HG03175 (cell line): ENCODE results near the gene FBL.
"Not testable (repeated sequence)": the region's sequence is repeated elsewhere in the genome, so short reads cannot be mapped to it uniquely, and the experiment has no call there.

Experiments used
- ATAC-seq: cut with Tn5 transposase; IDR thresholded peaks from one replicate; pipeline ENCODE4 v1.9.1; 2021; ENCODE audit warnings: mild to moderate bottlenecking, moderate library complexity; ENCODE audit not compliant: unreplicated experiment

The FBL gene

DNA sequence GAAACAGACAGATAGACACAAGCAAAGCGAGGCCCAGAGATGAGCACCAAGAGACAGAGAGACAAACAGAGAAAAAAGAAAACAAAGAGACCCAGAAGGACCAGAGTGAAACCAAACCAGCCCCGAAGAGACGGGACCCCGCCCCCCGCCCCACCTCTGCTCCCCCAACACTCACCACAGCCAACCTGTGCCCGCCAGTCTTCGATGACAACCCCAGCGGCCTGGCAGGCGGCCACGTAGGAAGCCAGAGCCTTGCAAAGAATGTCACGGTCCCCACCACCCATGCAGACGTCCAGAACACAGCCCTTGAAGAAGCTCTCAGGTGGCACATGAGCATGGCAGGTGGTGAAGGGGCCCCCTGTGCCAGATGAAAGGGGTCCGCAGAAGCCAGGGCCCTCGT is 31.3 kb upstream of the FBL start:
- not testable (repeated sequence) for ATAC-seq

GRCh38 chr19:39876486-39876885 is 30.3 kb upstream of the FBL start:
- ATAC-seq: not testable (repeated sequence)

- ATAC-seq: not testable (repeated sequence)
These were observed 29.3 kb upstream of the FBL start for GRCh38 chr19:39875401-39875864.

DNA sequence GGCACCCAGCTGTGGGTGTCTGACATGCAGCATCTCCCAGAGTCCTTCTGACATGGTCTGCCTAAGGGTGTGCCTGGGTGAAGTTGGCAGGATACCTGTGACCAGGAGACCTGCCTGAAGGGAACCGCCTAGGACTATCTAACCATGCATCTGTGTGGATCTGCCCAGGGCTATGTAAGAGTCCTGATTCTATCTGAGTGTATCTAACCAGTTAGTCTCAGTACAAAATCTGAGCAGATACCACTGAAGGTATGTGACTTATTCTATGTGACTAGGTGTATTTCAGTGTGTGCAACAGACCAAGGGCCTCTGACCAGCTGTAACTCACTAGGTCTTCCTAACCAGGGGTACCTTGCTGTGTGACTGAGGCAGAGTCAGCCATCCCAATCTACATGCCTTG is 28.2 kb upstream of the FBL start:
- no peak for ATAC-seq

- no peak for ATAC-seq
These were observed 27.2 kb upstream of the FBL start for GRCh38 chr19:39873385-39873784.

- ATAC-seq: no peak
These were observed 26.0 kb upstream of the FBL start for GRCh38 chr19:39871886-39872866.

- no peak for ATAC-seq
These were observed 25.2 kb upstream of the FBL start for GRCh38 chr19:39871362-39871761.

DNA sequence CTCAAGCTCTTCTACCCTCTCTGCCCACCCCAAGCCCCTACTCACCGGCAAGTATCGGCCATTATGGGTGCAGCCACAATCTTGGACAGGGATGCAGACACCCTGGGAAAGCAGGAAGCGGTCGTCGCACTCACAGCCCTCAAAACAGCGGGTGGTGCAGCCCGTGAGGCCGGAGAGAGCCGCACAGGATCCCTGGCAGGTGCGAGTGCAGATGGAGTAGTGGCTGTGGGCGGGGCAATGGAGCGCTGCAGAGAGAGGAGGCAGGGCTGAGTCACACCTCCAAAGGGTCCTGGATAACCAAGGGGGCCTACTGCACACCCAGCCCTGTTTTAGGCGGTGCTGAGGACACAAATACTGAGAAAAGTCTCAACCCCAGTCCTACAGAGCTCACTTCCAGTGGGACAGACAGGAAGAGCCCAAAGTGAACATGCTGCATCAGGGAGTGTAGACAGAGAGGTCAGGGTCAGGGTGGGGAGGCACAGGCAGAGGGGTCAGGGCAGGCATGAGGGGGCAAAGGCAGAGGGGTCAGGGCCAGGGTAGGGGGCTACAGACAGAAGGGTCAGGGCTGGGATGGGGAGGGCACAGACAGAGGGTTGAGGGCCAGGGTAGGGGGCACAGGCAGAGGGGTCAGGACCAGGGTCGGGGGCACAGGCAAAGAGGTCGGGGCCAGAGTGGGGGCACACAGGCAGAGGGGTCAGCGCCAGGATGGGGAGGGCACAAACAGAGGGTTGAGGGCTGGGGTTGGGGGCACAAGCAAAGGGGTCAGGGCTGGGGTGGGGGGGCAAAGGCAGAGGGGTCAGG is 24.2 kb upstream of the FBL start:
- no peak for ATAC-seq

GRCh38 chr19:39867952-39868351 is 21.8 kb upstream of the FBL start:
- no peak for ATAC-seq

DNA sequence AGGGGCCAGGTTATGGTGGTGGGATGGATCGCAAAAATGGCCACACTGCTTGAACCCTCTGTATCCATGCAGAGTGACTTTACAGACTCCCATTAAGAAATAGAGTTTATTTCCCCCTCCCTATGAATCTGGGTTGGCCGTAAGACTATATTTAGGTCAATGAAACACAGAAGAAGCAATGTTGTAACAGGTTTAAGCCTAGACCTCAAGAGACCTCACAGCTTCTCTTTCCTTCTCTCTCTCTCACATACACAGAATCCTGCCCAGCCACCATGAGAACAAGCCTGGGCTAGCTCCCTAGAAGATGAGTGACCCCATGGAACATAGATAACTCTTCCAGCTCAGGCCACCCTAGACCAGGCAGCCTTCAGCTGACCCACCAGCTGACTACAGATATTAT is 21.0 kb upstream of the FBL start:
- ATAC-seq: no peak

- no peak for ATAC-seq
These were observed 19.8 kb upstream of the FBL start for GRCh38 chr19:39865953-39866352.

- no peak for ATAC-seq
These were observed 19.0 kb upstream of the FBL start for GRCh38 chr19:39865186-39865585.

- no peak for ATAC-seq
These were observed 17.9 kb upstream of the FBL start for GRCh38 chr19:39864118-39864517.

DNA sequence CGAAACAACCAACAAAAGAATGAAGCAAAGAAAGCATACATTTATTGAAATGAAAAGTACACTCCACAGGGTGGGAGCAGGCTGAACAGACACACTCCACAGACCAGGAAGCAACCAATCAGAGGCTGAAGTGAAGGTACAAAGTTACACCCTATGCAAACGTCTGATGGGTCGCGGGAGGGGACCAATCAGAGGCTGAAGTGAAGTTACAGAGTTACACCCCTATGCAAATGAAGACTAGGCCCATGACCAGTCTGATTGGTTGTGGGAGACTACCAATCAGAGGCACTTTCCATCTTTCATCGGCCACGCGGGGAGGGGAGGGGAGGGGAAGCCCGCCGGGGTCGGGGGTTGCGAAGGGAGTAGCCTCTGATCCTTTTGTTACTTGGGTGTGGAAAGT is 12.4 kb upstream of the FBL start:
- no peak for ATAC-seq

GRCh38 chr19:39852882-39853281 is 6.7 kb upstream of the FBL start:
- no peak for ATAC-seq

GRCh38 chr19:39850892-39851291 is 4.7 kb upstream of the FBL start:
- no peak for ATAC-seq

GRCh38 chr19:39848392-39848791 is 2.2 kb upstream of the FBL start:
- no peak for ATAC-seq

DNA sequence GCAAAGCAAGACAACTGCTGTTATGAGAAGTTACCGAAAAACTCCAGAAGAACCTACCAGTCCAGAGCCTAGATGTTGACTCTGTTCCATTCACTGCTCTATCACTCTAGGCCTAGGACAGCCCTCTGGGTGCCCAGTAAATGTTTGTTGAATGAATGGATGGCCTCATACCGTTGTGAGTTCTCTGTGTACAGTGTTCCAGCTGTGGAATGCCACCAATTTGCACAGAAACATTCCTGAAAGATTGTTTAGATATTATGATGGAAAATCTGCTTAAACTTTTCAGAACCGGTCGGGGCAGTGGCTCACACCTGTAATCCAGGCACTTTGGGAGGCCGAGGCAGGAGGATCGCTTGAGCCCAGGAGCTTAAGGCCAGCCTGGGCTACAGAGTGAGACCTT is 1.3 kb upstream of the FBL start:
- no peak for ATAC-seq

DNA sequence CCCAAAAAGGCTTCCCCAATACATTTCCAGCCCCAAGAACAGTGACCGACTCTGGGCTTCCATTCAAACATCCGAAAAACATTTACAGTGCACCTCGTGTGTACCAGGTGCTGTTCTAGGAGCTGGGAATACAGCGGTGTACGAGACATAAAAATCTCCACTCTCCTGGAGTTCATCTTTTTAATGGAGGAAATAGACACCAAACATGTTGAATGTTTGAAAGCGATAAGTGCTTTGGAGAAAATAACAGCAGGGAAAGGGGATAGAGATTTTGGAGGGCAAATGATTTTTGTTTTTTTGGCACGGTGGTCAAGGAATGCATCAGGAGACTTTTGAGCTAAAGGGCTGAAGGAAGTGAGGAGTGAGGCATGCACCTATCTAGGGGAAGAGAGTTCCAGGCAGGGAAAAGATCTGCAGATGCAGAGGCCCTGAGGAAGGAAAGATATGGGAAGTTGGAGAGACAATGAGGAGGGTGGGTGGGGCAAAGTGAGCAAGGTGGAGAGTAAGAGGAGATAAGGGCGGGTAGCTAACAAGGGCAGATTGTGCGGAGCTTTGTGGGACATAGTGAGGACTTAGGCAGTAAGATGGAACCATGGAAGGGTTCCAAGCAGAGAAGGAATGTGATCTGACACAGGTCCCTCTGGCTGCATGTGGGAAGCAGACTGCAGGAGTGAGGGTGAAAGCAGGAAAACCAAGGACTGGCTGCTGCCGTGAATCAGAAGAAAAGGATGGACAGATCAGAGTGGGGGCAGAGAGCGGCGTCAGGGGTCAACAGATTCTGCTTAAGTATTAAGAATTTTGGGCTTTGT is 703 bp upstream of the FBL start:
- no peak for ATAC-seq

DNA sequence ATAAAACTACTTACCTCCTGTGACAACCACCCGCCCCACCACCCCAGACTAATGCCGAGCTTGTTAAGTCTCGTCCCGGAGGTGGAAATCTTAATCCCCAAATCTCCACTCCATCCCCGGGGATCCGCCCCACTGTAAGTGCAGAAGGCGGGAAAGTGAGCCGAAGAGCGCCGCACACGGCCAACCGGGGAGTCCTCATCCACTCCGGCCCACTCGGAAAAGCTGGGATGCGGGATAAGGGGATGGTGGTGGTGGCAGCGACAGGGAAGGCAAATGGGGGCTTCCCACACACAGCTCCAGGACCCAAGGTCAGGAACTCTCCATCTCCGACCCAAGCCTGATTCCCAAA is 621 bp downstream of the FBL start:
- no peak for ATAC-seq

- ATAC-seq: no peak
These were observed 1.0 kb downstream of the FBL start for GRCh38 chr19:39845172-39845571.
